G401.6 (cell line): ENCODE measurements around the gene GPR55.

ENCODE experiments used
- FAIRE-seq: peaks from 2 replicates; lab custom pipeline; 2012; peaks lifted over from hg19 to GRCh38; lab: Jason Lieb, UNC

GPR55 gene

DNA sequence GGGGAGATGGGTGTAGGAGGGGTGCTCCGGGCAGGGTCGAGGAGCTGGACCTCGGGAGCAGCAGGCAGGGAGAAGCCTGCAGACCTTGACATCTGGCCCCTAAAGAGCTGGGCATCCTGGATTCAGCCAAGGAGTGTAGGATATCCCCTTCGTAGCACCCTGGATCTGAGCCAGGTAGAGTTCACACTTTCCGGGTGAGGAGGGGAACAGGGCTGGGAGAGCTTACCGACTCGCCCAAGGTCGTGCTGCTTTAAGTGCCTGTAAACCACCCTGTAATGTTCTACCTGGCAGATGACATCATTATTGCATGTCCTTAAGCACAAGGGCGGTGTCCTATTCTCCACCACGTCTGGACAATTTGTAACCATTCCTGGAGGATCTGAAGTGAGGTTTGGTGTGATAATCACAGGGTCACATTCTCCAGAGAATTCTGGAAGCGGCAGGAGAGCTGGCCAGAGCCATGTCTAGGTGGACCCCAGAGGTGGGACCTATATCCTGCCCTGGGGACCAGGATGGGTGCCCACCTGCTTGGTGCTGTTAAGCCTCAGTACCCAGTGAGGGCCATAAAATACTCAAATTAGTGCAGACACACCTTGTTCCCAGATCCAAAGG, 45.7 kb downstream of the GPR55 start:
- FAIRE-seq, result no peak

DNA sequence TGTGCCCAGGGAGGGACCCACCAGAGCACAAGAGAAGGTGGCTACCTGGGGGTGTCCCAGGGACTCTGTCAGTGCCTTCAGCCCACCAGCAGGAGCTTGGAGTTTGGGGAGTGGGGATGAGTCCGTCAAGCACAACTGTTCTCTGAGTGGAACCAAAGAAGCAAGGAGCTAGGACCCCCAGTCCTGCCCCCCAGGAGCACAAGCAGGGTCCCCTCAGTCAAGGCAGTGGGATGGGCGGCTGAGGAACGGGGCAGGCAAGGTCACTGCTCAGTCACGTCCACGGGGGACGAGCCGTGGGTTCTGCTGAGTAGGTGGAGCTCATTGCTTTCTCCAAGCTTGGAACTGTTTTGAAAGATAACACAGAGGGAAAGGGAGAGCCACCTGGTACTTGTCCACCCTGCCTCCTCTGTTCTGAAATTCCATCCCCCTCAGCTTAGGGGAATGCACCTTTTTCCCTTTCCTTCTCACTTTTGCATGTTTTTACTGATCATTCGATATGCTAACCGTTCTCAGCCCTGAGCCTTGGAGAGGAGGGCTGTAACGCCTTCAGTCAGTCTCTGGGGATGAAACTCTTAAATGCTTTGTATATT, 46.3 kb downstream of the GPR55 start:
- no peak for FAIRE-seq

DNA sequence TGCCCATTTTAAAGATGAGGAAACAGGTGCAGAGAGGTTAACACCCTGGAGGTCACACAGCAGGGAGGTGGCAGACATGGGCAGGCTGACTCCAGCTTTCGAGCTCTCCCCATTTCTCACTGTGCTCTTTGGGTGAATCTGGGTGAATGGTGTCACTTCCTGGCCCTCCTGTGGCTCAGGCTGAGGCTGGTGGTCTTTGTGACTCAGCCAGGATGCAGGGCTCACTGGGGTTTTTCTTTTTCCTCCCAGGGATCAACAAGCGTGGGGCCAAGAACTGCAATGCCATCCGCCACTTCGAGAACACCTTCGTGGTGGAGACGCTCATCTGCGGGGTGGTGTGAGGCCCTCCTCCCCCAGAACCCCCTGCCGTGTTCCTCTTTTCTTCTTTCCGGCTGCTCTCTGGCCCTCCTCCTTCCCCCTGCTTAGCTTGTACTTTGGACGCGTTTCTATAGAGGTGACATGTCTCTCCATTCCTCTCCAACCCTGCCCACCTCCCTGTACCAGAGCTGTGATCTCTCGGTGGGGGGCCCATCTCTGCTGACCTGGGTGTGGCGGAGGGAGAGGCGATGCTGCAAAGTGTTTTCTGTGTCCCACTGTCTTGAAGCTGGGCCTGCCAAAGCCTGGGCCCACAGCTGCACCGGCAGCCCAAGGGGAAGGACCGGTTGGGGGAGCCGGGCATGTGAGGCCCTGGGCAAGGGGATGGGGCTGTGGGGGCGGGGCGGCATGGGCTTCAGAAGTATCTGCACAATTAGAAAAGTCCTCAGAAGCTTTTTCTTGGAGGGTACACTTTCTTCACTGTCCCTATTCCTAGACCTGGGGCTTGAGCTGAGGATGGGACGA, 47.1 kb downstream of the GPR55 start:
- FAIRE-seq, result no peak

DNA sequence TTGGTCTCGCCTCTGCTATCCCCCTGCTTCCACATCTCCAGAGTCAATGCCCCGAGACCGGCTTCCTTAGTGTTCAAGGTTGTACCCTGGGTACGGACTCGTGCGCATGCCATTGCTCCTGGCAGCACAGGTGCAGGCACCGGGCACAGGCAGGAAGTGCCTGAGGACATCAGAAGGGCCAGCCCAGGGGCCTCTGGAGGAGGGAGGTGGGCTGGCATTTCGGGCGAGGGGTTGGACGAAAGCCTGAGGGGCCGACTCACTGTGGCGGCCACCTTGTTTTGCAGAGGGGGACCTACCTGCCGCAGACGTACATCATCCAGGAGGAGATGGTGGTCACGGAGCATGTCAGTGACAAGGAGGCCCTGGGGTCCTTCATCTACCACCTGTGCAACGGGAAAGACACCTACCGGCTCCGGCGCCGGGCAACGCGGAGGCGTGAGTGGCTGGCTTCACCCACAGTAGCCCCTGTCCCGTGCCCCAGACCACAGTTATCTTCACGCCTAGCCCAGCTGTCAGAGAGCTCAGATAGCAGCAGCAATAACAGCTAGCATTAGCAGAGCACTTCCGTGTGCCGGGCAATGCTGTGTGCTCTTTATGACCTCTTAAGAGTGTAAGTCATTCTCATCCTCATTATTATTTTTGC, 47.8 kb downstream of the GPR55 start:
- FAIRE-seq, result no peak

DNA sequence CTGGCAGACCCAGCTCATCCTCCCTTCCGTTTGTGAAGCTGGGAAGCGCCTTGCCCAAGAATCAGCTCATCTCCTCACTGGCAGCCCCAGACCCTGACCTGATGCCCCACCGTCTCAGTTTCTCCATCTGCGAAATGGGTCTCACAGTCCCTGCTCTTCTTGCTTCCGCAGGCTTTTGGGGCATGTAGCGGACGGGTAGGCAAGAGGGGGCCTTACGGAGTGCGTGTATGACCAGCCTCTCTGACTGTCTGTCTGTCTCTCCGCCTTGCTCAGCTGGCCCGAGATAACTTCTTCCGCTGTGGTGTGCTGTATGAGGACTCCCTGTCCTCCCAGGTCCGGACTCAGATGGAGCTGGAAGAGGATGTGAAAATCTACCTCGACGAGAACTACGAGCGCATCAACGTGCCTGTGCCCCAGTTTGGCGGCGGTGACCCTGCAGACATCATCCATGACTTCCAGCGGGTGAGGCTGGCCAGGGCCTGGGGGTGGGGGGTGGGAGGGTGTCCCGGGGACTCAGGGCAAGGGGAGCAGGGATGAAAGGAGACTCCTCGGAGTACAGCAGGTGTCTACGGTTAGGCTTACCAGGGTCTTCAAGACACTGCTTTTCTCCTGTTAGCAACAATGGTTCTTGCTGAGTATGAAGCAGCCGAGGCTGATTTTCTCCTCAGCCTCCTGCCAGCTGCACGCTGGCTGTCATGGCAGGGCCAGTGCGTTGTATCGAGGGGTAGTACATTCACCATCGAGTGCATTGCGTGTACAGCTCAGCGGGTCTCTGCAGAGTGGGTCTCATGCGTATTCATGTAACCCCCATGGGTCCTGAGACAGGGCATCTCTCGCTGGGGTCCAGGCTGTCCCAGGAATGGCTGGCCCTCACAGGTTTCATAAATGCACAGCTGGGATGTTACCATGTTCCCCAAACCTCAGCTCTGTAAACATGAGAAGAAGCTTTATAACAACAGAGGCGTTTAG, 49.4 kb downstream of the GPR55 start:
- no peak for FAIRE-seq

DNA sequence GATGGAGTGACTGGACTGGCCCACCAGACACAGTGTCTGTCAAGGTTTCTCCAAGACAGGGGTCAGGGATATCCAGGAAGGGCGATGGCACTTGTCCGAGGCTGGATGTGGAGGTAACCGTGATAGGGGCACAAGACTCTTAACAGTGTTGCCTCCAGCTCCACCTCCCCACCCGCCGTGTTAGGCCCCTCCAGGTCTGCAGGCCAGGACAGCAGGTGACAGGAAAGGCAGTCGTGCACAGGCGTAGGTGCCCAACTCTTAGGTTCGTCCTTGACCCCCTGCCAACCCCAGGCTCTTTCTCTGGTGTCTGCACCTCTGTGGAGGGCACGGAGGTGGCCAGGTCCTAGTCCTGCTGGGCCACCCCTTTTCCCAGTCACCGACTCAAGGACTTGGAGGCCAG, 50.2 kb downstream of the GPR55 start:
- no peak for FAIRE-seq

DNA sequence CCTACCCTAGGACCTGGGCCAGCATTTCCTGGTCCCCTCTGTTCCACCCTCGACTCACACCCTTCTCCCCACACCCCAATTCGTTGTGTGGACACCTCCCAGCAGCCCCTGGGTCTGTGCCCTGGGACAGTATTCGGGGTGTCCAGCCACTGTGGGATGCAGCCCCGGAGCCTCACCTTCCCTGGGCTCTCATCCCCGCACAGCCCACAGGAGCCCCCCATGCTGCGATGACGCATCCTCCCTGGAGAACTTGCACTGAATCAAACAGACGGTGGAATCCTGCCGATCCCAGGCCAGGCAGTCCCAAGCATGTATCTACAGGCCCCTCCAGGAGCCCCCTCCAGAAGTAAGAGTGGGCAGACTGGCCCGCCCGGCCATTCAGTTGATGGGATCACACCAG, 50.6 kb downstream of the GPR55 start:
- FAIRE-seq, result no peak

DNA sequence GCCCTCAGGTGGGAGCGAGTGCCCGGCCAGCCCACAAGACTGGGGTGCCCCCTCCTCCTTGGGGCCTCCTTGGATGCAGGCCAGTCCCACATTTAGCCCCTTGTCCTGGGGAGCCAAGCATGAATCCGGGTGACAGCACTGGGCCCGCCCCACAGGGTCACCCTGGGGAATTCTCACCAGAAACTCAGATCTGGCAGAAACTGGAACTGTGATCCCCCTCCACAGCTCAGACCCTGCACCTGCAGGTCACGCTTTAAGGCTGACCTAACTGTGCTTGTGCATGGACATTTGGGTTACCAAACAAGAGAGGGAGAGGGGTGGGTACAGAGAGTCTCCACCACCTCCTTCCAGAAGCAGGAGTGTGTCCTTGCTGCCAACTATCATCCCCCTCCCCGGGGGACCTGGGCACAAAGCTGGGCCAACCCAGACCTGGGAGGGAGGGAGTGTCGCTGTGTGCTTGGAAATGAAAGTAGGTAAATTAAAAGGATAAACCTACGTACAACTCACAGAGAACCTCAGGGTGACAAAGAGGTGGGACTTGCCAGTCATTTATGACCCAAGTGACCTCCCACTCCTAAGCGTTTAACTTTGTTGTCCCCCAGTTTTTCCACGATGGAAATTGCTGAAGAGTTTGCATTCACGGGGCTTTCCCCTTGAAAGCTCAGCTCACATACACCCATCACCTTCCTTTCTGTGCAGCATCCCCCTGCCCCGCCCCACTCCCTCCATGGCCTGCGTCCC, 51.2 kb downstream of the GPR55 start:
- FAIRE-seq, result no peak

DNA sequence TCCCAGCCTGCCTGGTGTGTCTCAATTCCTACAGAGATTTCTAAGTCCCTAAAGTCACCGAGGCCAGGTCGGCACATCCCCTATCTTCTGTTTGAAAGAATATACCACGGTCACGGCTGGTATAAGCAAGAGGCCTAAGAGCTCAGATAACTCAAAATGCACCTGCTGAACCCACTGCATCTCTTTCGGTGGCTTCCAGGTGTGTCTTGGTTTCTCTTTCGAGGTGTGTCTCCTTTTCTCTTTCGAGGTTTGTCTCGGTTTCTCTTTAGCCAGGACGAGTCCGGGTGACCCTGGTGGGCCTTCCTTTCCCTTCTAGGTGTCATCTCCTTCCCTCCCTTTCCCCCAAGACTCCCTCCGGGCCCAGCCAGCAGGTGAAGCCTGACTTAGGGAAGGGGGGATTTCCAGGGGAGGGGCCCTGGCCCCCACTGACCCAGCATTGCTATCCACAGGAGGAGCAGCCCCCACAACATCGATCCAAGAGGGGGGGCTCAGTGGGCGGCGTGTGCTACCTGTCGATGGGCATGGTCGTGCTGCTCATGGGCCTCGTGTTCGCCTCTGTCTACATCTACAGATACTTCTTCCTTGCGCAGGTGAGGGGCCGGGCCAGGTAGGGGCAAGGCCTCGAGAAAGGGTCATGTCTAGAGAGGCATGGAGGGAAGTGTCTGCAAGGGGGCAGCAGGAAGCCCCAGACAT, 51.9 kb downstream of the GPR55 start:
- FAIRE-seq, result no peak

DNA sequence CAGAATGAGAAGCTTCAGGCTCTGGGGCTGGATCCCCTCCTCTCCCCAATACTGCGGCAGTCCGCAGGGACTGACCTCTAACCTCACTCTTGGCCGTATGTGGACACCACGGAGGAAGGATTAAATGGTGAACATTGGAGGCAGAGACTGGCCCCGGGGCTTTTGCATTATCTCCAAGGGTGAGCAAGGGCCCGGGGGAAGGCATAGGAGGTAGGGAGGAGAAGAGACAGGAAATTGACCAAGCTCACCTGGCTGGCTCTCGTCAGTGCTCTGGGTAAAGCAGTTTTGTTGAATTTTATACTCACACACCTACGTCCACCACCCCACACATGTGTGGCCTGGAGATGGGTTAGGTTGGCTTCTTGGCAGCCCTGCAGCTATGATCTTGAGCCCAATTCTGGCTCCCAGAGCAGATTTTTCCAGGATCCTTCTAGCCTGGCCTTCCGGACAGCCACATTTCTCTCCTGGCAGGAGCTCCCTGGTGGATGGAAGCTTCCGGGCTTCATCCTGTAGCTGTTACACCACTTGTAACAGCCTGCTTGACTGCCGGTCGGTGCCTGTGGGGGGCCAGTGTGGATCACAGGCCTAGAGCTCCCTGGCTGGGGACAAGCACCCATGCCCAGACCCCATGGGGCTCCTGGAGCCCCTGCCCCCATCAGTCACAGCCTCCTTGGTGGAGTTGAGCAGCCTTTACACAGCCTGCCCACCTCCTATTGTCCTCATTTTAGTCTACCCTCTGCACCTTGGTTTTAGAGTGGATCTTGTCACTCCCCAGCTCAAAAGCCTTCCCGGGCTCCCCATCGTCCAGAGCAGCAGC, 52.7 kb downstream of the GPR55 start:
- FAIRE-seq, result no peak

DNA sequence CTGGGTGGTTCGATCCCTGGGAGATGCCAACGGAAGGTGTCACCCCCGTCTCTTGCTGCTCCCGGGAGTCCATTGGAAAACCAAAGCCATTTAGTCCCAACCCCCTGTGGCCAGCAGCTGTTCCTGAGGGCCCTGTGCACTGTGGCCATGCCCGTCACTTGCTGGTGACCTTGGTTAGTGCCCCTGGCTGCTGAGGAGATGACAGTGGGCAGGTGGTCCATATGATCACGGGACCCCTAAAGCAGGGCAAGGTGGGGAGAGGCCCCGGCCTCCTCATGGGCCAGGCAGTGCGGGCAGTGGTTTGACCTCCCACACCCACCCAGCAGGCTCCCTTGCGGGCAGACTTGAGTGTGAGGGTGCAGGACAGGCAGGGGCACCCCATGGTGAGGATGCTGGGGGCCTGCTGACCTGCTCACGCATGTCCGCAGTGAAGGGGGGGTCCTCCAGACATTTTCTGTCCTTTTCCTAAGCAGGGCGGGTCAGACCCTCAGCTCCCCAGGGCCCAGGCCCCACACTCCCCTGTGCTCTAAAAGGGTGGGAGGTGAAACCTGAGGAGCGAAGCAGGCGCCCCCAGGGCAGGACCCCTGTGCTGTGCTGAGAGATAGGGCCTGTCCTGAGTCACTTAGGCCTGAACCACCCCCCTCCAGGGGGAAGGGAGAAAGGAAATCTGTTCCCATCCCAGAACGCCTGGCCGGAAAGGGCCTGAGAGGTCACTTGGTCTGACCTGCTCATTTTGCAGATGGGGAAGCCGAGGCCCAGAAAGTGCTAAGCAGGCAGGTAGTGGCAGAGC, 53.5 kb downstream of the GPR55 start:
- no peak for FAIRE-seq

DNA sequence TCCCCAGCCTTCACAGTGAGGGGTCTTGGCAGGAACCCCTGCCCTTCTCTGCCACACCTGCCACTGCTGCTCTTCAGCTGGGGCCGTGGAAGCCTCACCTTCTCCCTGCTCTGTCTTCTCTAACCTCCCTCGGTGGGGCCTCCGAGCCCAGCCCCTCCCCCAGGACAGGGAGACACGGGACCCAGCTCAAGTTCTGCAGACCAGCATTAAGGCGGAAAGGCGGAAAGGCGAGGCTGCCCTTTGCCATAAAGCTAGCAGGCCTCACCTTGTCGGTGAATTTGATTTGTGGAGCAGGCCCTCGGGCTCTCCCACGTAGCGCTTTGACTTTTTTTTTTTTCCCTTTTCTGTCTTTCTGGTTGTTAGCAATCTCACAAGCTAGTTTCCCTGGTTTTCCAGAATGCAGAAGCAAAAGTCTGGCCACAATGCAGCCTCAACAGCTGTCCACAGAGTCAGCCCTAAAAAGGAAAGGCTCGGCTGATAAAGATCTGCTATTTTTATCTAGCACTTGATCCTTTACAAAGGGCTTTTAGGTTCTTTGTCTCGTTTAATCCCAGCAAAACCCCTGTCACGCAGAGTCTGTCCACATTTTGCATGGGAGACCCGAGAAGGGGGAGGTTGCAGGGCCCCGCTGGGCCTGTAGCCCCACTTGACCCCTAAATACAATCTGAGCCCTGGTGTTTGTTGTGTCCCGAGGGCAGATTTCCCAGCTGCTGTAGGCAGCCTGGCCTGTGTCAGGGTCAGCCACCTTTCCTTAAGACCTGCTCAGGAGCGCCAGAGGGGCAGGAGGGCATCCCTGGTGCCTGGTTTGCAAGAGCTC, 54.3 kb downstream of the GPR55 start:
- no peak for FAIRE-seq

DNA sequence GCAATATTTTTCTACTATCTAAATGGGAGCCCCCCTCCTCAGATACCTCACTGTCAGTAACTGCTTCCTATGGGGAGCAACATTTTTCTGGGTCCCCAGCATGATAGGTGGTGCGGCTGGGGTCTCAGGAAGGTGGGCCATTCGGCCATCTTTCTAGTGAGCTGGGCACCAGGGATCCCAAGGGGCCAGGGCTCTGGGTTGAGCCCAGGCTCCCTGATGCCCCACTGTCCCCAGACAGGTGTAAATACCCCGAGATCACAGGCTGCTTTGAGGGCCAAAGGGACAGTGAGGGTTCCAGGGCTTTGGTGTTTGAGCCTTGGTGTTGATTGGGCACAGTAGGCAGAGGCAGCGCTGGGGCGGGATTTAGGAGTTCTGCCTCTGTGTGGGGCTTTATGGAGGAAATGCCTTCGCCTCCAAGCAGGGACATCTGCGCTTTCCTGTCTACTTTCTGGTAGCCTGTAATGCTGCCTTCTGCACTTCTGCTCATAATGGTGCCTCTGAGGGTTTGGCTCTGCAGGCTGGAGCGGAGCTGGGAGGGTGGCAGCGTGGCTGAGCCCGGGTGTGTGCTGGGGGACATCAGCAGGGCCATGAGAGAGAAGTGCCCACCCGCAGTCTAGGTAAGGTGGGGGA, 55.0 kb downstream of the GPR55 start:
- FAIRE-seq, result no peak

DNA sequence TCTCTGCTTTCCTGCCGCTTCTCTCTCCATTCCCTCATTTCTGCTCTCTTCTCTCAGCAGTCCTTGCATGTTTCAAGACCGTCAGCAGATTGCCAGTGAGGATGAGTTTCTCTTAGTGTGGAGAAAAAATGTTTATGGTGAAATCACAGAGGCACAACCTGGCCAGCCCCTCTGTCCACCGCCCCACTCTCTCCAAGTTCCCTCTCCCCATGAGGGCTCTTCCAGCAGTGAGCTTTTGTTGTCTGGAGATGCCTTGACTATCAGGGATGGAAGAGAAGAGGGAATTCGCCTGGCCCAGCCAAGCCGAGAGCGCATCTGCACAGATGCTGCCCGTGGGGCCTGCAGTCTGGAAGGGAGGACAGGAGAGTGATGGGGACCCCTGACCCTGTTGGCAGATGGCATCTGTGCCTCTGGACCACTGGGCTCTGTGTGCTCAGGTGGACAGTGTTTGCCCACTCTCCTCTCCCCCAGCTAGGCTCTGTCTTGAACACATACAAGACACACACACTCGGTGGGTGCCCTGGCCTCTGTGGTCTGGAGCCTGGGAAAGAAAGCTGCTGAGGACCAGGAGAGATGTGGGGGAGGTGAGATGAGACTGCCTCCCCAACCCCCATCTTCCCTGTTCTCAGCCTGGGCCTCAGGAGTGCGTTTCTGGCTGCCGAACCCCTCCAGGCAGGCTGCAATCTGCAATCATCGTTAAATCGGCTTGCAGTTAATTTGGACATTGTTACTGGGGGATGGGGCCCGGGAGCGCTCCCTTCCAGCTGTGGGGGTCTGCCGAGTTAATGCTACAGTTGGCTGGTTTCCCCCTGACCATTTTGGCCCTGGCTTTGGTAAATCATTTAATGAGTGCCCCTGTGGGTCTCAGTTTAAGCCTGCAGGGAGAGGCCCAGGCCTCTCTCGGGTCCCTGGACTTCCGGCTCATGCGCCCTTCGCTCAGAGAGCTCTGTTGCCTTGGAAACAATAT, 55.8 kb downstream of the GPR55 start:
- FAIRE-seq, result no peak

DNA sequence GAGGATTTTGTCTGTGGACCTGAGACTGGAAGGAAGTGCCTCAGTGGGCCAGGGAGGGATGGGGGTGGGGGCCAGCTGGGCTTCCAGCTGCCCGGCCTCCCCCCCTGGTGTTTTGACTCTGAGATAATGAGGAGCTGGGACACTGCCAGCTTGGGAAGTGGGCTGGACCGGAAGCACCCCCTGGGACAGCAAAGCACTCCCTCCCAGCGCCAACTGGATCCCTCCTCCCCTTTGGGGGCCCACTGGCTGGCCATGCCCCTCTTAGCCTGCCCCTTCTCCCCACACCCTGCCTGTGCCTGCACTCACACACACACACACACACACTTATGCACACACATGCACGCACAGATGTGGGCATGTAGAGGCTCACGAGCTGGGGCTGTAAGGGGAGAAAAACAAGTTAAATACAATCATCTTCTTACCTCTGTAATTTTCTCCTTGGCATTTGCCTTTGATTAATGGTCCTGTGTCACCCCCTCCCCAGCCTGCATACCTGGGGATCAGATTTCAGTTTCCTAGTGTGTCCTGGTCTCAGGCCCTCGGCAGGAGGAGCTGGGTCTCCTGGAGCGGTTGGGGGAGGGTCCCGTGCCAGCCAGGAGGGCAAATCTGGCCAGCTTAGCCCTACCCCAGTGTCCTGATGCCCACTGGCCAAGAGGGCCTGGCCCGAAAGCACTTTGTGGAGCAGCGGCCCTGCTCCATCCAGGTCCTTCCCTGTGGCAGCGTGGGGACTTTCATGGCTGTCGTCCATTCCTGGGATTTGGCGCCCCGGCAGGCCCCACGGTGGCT, 56.7 kb downstream of the GPR55 start:
- FAIRE-seq, result no peak
